Activated naive CD8-positive, alpha-beta T cell (primary cell): ENCODE measurements around the gene GNA12.
"Not testable (repeated sequence)": the region's sequence is repeated elsewhere in the genome, so short reads cannot be mapped to it uniquely, and the experiment has no call there.

ENCODE experiments used
- H3K27ac Mint-ChIP-seq: one replicate; pipeline ENCODE4 v1.8.0; 2021; ENCODE audit warnings: mixed read lengths
- H3K27me3 Mint-ChIP-seq: one replicate; pipeline ENCODE4 v1.8.0; 2021; ENCODE audit warnings: mixed read lengths
- H3K36me3 Mint-ChIP-seq: one replicate; pipeline ENCODE4 v1.8.0; 2021; ENCODE audit warnings: mixed read lengths
- H3K4me1 Mint-ChIP-seq: one replicate; pipeline ENCODE4 v1.8.0; 2021; ENCODE audit warnings: low read depth, mixed read lengths
- H3K4me3 Mint-ChIP-seq: one replicate; pipeline ENCODE4 v1.8.0; 2021; ENCODE audit warnings: mild to moderate bottlenecking, mixed read lengths
- H3K9me3 Mint-ChIP-seq: one replicate; pipeline ENCODE4 v1.8.0; 2021; ENCODE audit warnings: low read depth, mixed read lengths

Gene GNA12

GRCh38 chr7:2705371-2706096, 138.6 kb downstream of the GNA12 start:
- Mint-ChIP-seq H3K27ac (no peak overlapping the region), H3K4me1 (peaks cover 15% of the 10 kb centered on the region), H3K4me3 (no peak overlapping the region), H3K9me3 (no peaks in the 10 kb centered on the region), H3K36me3 (no peaks in the 10 kb centered on the region), H3K27me3 (no peaks in the 10 kb centered on the region)

GRCh38 chr7:2702594-2702957, 141.5 kb downstream of the GNA12 start:
- Mint-ChIP-seq H3K36me3 (no peaks in the 10 kb centered on the region), H3K9me3 (no peaks in the 10 kb centered on the region), H3K27me3 (no peaks in the 10 kb centered on the region), H3K4me3 (no peak overlapping the region), H3K4me1 (peaks cover 25% of the 10 kb centered on the region), H3K27ac (no peak overlapping the region)

GRCh38 chr7:2701832-2702593, 142.1 kb downstream of the GNA12 start:
- Mint-ChIP-seq H3K27ac (no peak overlapping the region), H3K36me3 (no peaks in the 10 kb centered on the region), H3K9me3 (no peaks in the 10 kb centered on the region), H3K4me3 (no peak overlapping the region), H3K27me3 (no peaks in the 10 kb centered on the region), H3K4me1 (peaks cover 25% of the 10 kb centered on the region)

GRCh38 chr7:2701424-2701823, 142.7 kb downstream of the GNA12 start:
- Mint-ChIP-seq H3K4me3 (no peak overlapping the region), H3K27me3 (no peaks in the 10 kb centered on the region), H3K9me3 (no peaks in the 10 kb centered on the region), H3K27ac (no peak overlapping the region), H3K36me3 (no peaks in the 10 kb centered on the region), H3K4me1 (peaks cover 25% of the 10 kb centered on the region)

- no peak overlapping the region for H3K27ac Mint-ChIP-seq
- no peaks in the 10 kb centered on the region for H3K9me3 Mint-ChIP-seq
- H3K4me1 Mint-ChIP-seq, result peaks cover 25% of the 10 kb centered on the region
- H3K36me3 Mint-ChIP-seq, result no peaks in the 10 kb centered on the region
- H3K27me3 Mint-ChIP-seq, result no peaks in the 10 kb centered on the region
- H3K4me3 Mint-ChIP-seq, result peak overlapping the region; percentile 32
Observed at GRCh38 chr7:2700141-2700850, 143.8 kb downstream of the GNA12 start.

- Mint-ChIP-seq H3K27me3 (no peaks in the 10 kb centered on the region), H3K36me3 (no peaks in the 10 kb centered on the region), H3K4me1 (peaks cover 25% of the 10 kb centered on the region), H3K27ac (peak overlapping the region; percentile 29), H3K9me3 (no peaks in the 10 kb centered on the region), H3K4me3 (peak overlapping the region; percentile 63)
Observed at GRCh38 chr7:2699289-2699620, 144.9 kb downstream of the GNA12 start.

- Mint-ChIP-seq H3K9me3 (no peaks in the 10 kb centered on the region), H3K27me3 (no peaks in the 10 kb centered on the region), H3K4me3 (peak overlapping the region; percentile 63), H3K27ac (peak overlapping the region; percentile 54), H3K36me3 (no peaks in the 10 kb centered on the region), H3K4me1 (peaks cover 25% of the 10 kb centered on the region)
Observed at GRCh38 chr7:2698581-2699288, 145.4 kb downstream of the GNA12 start.

- H3K4me1 Mint-ChIP-seq, result peaks cover 14% of the 10 kb centered on the region
- H3K27me3 Mint-ChIP-seq, H3K9me3 Mint-ChIP-seq, H3K27ac Mint-ChIP-seq, H3K36me3 Mint-ChIP-seq, H3K4me3 Mint-ChIP-seq: not testable (repeated sequence)
Observed at GRCh38 chr7:2694122-2694436, 150.0 kb downstream of the GNA12 start.

- Mint-ChIP-seq H3K4me1 (peaks cover 13% of the 10 kb centered on the region), H3K27me3 (peaks cover 11% of the 10 kb centered on the region)
- not testable (repeated sequence) for H3K9me3 Mint-ChIP-seq, H3K36me3 Mint-ChIP-seq, H3K4me3 Mint-ChIP-seq, H3K27ac Mint-ChIP-seq
Observed at GRCh38 chr7:2693420-2694121, 150.5 kb downstream of the GNA12 start.

- no peaks in the 10 kb centered on the region for H3K36me3 Mint-ChIP-seq
- no peak overlapping the region for H3K27ac Mint-ChIP-seq
- H3K9me3 Mint-ChIP-seq, result no peaks in the 10 kb centered on the region
- peaks cover 7% of the 10 kb centered on the region for H3K4me1 Mint-ChIP-seq
- H3K4me3 Mint-ChIP-seq, result no peak overlapping the region
- peaks cover 11% of the 10 kb centered on the region for H3K27me3 Mint-ChIP-seq
Observed at GRCh38 chr7:2692543-2692942, 151.6 kb downstream of the GNA12 start.

GRCh38 chr7:2691932-2692439, 152.1 kb downstream of the GNA12 start:
- H3K36me3 Mint-ChIP-seq, H3K9me3 Mint-ChIP-seq, H3K4me1 Mint-ChIP-seq, H3K4me3 Mint-ChIP-seq: not testable (repeated sequence)
- peaks cover 11% of the 10 kb centered on the region for H3K27me3 Mint-ChIP-seq
- peak overlapping the region; percentile 34 for H3K27ac Mint-ChIP-seq

GRCh38 chr7:2691011-2691707, 152.9 kb downstream of the GNA12 start:
- H3K27me3 Mint-ChIP-seq, result peaks cover 14% of the 10 kb centered on the region
- H3K27ac Mint-ChIP-seq, result no peak overlapping the region
- H3K4me3 Mint-ChIP-seq, result no peak overlapping the region

GRCh38 chr7:2689951-2690705, 154.0 kb downstream of the GNA12 start:
- Mint-ChIP-seq H3K27ac (no peak overlapping the region), H3K4me3 (no peak overlapping the region), H3K27me3 (peaks cover 17% of the 10 kb centered on the region), H3K36me3 (no peaks in the 10 kb centered on the region), H3K9me3 (no peaks in the 10 kb centered on the region), H3K4me1 (peaks cover 7% of the 10 kb centered on the region)

More at GRCh38 chr7:2691011-2691707, 152.9 kb downstream of the GNA12 start:
- no peaks in the 10 kb centered on the region for H3K9me3 Mint-ChIP-seq
- H3K36me3 Mint-ChIP-seq, result no peaks in the 10 kb centered on the region
- H3K4me1 Mint-ChIP-seq, result peaks cover 7% of the 10 kb centered on the region
